Activated CD8-positive, alpha-beta memory T cell treated with anti-CD3 and anti-CD28 coated beads for 36 hours (primary cell): ENCODE data around the gene PELI2. TPM values are rescaled to one million over a fixed set of nuclear protein-coding genes. Genes with fewer than 3 reads are reported as not detected.

Experiments
- CTCF ChIA-PET: fragments of 350-600 bp; sonication (Branson Sonifier 250); formaldehyde crosslinking; loops from one replicate; lab custom pipeline; 2021; ENCODE audit warnings: antibody characterized with exemption; lab: Charles Lee
- POLR2A ChIA-PET: fragments of 350-600 bp; sonication (Branson Sonifier 250); formaldehyde crosslinking; loops from one replicate; lab custom pipeline; 2021; ENCODE audit warnings: antibody characterized with exemption; lab: Charles Lee
- total RNA-seq, 2 experiments: library from RNA; stranded (reverse); gene quantifications; one replicate each; pipeline ENCODE4 v1.2.3, GENCODE V29; 2021

The PELI2 gene
- total RNA-seq, 2 experiments from 2014 or later = 2.6 to 2.9 TPM

- CTCF ChIA-PET = no interaction called here
Observed at GRCh38 chr14:56217380-56218045, 99.3 kb downstream of the PELI2 start.

GRCh38 chr14:56219666-56220413 lies 101.6 kb downstream of the PELI2 start:
- CTCF ChIA-PET = no interaction called here
- POLR2A ChIA-PET = no interaction called here

More at GRCh38 chr14:56217380-56218045, 99.3 kb downstream of the PELI2 start:
- POLR2A ChIA-PET = no interaction called here

DNA sequence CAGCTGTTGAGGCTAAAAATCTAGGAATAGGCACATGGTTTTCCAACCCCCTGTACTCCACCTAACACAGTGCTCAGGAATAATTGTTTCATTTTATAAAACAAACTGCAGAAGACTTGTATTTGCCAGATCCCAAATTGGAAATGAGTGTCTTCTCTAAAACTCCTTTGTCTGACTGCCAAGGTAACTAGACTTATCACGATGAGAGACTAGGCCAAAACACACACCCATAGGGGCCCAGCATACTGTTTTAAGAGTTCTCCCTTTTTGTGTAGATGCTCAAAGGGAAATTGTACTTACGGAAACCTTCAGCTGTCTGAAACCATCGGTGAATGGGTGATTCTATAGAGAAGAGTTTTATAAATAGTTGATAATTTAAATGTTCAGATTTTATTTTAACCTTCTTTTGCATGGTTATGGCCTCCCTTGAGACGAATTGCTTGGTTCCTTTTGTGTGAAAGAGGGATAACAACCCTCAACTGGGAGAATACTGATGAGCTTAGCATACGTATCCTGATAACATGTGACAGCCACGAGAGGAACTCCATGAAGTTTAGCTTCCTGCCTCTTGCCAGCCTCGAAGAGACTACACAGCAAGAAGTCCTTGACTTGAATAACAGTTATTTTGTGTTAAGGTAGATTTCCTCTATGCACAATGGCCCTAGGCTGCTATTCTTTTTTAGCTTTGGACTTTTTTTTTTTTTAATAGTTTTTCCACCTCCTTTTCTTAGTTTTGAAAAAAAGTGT lies 103.3 kb downstream of the PELI2 start:
- ChIA-PET POLR2A (interaction anchor here (0.7 kb wide), 1 partner anchor 417 kb away, joined by 4 read pairs; no protein-coding TSS in a partner anchor), CTCF (interaction anchor here (0.6 kb wide), 1 partner anchor 502 kb away, joined by 3 read pairs; no protein-coding TSS in a partner anchor)

DNA sequence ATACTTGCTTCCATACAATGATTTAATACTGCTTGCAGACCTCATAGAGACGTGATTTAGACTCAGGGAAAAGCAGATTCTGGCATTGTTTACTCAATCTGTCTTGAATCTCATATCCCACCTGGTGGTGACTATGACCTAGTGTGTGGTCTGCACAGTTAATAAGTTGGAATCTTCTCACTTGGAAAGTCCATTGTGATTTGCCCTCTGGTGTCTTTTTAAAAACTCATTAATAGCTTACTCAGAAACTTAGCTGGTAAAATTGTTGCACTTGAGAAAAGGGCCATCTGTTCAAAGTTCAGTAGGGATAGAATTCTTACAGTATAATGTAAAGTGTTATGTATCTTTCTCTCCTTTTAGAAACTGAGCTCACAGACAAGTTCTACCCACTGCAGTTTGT lies 106.0 kb downstream of the PELI2 start:
- CTCF ChIA-PET = no interaction called here

GRCh38 chr14:56224691-56225681 lies 106.8 kb downstream of the PELI2 start:
- CTCF ChIA-PET = no interaction called here

More for the DNA sequence above, 106.0 kb downstream of the PELI2 start:
- POLR2A ChIA-PET = no interaction called here

GRCh38 chr14:56235388-56235787 lies 117.2 kb downstream of the PELI2 start:
- CTCF ChIA-PET = no interaction called here

More at GRCh38 chr14:56224691-56225681, 106.8 kb downstream of the PELI2 start:
- POLR2A ChIA-PET = interaction anchor here (0.5 kb wide), 1 partner anchor 82 kb away, joined by 3 read pairs; no protein-coding TSS in a partner anchor

DNA sequence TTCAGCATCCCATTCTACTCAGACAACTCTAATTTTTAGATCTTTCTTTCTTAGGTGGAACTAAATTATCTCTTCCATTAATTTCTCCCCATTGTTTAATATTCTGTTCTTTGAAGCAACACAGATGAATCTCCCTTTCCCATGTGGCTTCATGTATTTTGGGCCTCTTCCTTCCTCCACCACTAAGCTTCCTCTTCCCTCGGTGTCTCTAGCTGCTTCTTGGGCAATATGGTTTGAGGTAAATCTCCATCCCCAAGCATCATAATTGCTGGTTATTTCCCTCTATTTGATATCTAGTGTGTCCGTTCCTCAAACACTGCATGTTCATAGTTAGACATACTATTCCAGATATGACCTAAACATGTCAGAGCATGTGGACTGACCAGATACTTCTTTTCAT lies 119.2 kb downstream of the PELI2 start:
- POLR2A ChIA-PET = no interaction called here
- CTCF ChIA-PET = no interaction called here

More at GRCh38 chr14:56235388-56235787, 117.2 kb downstream of the PELI2 start:
- POLR2A ChIA-PET = no interaction called here

- CTCF ChIA-PET = no interaction called here
- POLR2A ChIA-PET = no interaction called here
Observed at GRCh38 chr14:56241461-56241860, 123.2 kb downstream of the PELI2 start.

- CTCF ChIA-PET = no interaction called here
- POLR2A ChIA-PET = no interaction called here
Observed at GRCh38 chr14:56243110-56243509, 124.9 kb downstream of the PELI2 start.

DNA sequence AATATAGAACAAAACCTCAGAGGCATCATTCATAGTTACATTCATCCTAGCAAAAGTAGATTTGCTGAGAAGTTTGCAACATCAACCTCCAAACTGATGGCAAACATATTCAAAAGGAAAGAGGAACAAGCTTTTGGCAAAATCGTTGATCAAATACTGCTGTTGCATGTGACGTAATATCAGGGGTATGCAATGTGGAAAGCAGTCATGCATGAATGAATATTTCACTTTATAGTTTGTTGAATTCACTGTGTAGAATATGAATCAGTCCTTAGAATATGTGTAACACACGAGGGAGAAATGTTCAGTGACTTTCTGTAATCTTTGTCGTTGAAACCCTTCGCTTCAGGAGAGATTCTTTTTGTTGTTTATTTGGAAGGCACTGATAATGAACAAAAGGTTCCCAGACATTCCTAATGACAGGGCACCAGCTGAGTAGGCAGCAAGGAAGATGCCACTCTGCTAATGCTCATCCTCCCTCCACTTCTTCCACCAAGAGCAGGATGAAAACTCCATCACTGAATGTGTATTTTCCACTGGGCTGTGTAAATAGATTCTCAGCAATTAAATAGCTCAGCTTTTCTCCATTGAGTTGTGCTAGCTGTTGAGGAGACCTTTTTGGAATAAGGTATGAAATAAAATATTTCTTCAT lies 126.1 kb downstream of the PELI2 start:
- POLR2A ChIA-PET = no interaction called here
- CTCF ChIA-PET = no interaction called here

GRCh38 chr14:56247495-56248200 lies 129.4 kb downstream of the PELI2 start:
- ChIA-PET POLR2A (no interaction called here), CTCF (no interaction called here)

DNA sequence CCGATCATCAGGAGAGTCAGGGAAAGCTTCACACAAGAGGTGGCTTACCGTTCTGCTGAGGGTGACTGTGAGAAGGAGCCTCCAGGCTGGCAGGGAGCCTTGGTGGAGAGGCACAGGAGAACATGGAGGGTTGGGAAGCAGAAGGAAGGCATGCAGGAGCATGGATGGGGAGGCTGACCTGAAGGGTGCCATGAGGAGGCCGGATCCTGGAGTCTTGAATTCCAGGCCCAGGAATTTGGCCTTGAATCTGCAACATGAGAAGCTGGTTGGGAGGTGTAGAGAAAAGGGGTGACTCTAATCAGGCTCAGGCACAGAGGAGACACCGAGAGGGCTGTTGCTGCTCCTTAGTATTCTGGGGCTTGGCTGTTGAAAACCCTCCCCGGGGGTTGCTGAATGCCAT lies 130.2 kb downstream of the PELI2 start:
- CTCF ChIA-PET = no interaction called here

DNA sequence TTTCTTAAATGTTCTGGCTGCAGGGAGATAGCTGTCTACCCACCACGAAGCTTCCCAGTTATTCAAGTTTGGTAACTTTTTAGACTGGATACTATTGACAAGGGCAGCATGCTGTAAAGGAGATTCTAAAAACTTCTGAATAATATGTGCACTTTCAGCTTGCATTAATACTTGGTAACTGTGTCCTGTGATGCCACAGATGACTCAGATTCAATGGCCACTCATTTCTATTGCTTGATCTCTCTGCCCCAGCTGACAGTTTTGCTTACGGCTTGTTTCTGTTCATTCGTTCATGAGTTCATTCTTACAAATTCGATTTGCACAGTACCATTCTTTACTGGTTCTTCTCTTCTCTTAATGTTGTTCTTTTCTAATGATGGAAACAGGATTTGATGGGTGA lies 142.8 kb downstream of the PELI2 start:
- ChIA-PET CTCF (no interaction called here), POLR2A (no interaction called here)

More for the DNA sequence above, 130.2 kb downstream of the PELI2 start:
- POLR2A ChIA-PET = no interaction called here

DNA sequence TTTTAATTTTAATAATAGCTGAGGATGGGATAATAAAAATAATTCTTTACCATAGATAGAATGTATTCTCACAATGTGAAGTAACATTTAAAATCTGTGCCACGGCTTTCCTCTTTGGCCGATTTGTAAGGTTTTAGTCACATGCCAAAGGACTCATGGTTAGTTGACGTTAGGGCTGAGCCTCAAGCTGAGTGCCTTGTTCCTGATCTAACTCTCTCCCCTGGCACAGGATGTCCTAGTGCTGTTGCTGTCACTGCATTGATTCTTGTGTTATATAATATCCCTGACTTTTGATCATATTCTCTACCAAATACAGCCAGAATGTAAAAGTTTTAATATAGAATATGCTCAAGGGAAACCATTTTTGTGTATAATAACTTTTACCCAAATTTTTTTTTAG lies 144.3 kb downstream of the PELI2 start:
- ChIA-PET POLR2A (no interaction called here), CTCF (no interaction called here)

DNA sequence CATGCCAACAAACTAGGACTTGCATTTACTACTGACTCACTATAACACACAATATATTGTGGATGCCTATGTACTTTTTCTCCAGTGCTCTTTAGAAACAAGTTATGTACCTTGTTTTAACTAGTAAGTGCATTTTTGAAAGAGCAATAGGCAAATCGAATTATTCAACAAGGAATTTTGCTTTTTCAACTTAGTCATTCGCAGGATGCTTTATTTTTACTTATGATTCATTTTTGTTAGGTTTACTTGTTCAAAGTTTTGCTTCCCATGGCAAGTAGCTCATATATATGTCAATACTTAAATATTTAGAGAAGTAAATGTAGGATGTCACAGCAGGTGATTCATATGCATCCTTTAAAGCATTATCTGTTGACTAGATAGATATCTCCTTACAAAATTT lies 149.8 kb downstream of the PELI2 start:
- POLR2A ChIA-PET = no interaction called here

GRCh38 chr14:56268673-56269072 lies 150.5 kb downstream of the PELI2 start:
- ChIA-PET CTCF (no interaction called here), POLR2A (no interaction called here)

More for the DNA sequence above, 149.8 kb downstream of the PELI2 start:
- CTCF ChIA-PET = no interaction called here

GRCh38 chr14:56270921-56271320 lies 152.7 kb downstream of the PELI2 start:
- CTCF ChIA-PET = no interaction called here

GRCh38 chr14:56271970-56272369 lies 153.8 kb downstream of the PELI2 start:
- CTCF ChIA-PET = no interaction called here
- POLR2A ChIA-PET = no interaction called here

More at GRCh38 chr14:56270921-56271320, 152.7 kb downstream of the PELI2 start:
- POLR2A ChIA-PET = no interaction called here
